ENCODE measurements around the gene APOBEC3H. TPM values are rescaled to one million over a fixed set of nuclear protein-coding genes. Genes with fewer than 3 reads are reported as not detected.

APOBEC3H gene
- total RNA-seq, 1 experiment from 2014 or later: 1.8 TPM

- no peaks in the 10 kb centered on the region for H4K20me1 ChIP-seq (ENCODE audit: insufficient read depth)
- no peak overlapping the region for H3K9ac ChIP-seq (ENCODE audit: low read length)
- ATAC-seq: peak; percentile 76
- no TSS peak for BruUV-seq (replicated peaks)
- no peaks in the 10 kb centered on the region for H3K4me1 ChIP-seq (ENCODE audit: control insufficient read depth in 1 of 2, insufficient read depth in 2 of 2, low read length in 2 of 2)
- no peaks in the 10 kb centered on the region for H3K9me3 ChIP-seq (ENCODE audit: control insufficient read depth in 1 of 2, insufficient read depth in 1 of 2, low read depth in 1 of 2, low read length in 2 of 2)
- H3K79me2 ChIP-seq (ENCODE audit: insufficient read depth, low read length): no peaks in the 10 kb centered on the region
- H3K4me3 ChIP-seq (replicated peaks in 1 of 2; ENCODE audit: low read depth in 1 of 2, low read length in 2 of 2): no peak overlapping the region
- POLR2A ChIA-PET: no interaction called here
- H3K4me2 ChIP-seq (ENCODE audit: low read length): no peak overlapping the region
- H3K27ac ChIP-seq (ENCODE audit: low read depth, low read length): no peak overlapping the region
- intact Hi-C loops (cut with micrococcal nuclease): loop anchor here (1.0 to 5.0 kb wide), 5 partner anchors 110 to 1065 kb away; no protein-coding TSS in a partner anchor
- H2AFZ ChIP-seq (ENCODE audit: low read depth, low read length, poor library complexity, severe bottlenecking): no peak overlapping the region
- H3K27me3 ChIP-seq (ENCODE audit: insufficient read depth, low read length): no peaks in the 10 kb centered on the region
- no peaks in the 10 kb centered on the region for H3K36me3 ChIP-seq (ENCODE audit: control insufficient read depth in 1 of 2, insufficient read depth in 2 of 2, low read length in 2 of 2)
- H3K9me2 ChIP-seq (ENCODE audit: insufficient read depth): no peaks in the 10 kb centered on the region
- peak; percentile 53 for DNase-seq (ENCODE audit: low read depth, low spot score)
- CTCF ChIA-PET: interaction anchor here (0.7 to 0.9 kb wide), 2 partner anchors 349 to 350 kb away, joined by 3 read pairs; no protein-coding TSS in a partner anchor
- RAD21 ChIA-PET (ENCODE audit: low non-redundant PET in 1 of 2, low total read pairs in 2 of 2, uncharacterized antibody in 2 of 2, unreplicated experiment in 2 of 2): no interaction called here
- TF ChIP-seq CEBPB (IDR thresholded peaks at IDR 0.05; ENCODE audit: low read depth) (no peak), EZH2 (IDR thresholded peaks at IDR 0.05) (no peak), ZNF274 (IDR thresholded peaks at IDR 0.05; ENCODE audit: low read depth, low read length) (no peak), SRF (IDR thresholded peaks at IDR 0.05; ENCODE audit: low read depth) (no peak), JUND (IDR thresholded peaks at IDR 0.05) (no peak), FOSL1 (IDR thresholded peaks at IDR 0.05; ENCODE audit: low read depth) (no peak), CTCF (IDR thresholded peaks at IDR 0.05 in 2 of 3, conservative IDR thresholded peaks at IDR 0.05 in 1 of 3; ENCODE audit: borderline replicate concordance in 1 of 3, insufficient read depth in 1 of 3, low read depth in 2 of 3, low read length in 2 of 3) (peak; percentile 65 to 80 (median 75)), SP1 (IDR thresholded peaks at IDR 0.05; ENCODE audit: low read depth) (no peak), SIN3A (IDR thresholded peaks at IDR 0.05; ENCODE audit: low read depth) (no peak), POLR2A (IDR thresholded peaks at IDR 0.05; ENCODE audit: borderline replicate concordance, extremely low read depth, insufficient read depth, insufficient read length) (no peak), RAD21 (IDR thresholded peaks at IDR 0.05; ENCODE audit: low read depth) (peak; percentile 84), YY1 (IDR thresholded peaks at IDR 0.05; ENCODE audit: extremely low read depth, insufficient replicate concordance, low read depth, low read length) (no peak), EGR1 (IDR thresholded peaks at IDR 0.05; ENCODE audit: low read depth) (no peak), EZH2phosphoT487 (IDR thresholded peaks at IDR 0.05; ENCODE audit: borderline replicate concordance) (no peak), TCF7L2 (IDR thresholded peaks at IDR 0.05; ENCODE audit: borderline replicate concordance, extremely low read depth, insufficient read depth, insufficient read length) (no peak), ZBTB33 (IDR thresholded peaks at IDR 0.05; ENCODE audit: extremely low read depth, insufficient replicate concordance, low read length) (no peak), POLR2AphosphoS5 (IDR thresholded peaks at IDR 0.05; ENCODE audit: low read depth, low read length) (no peak), REST (IDR thresholded peaks at IDR 0.05; ENCODE audit: low read depth) (no peak), ATF3 (IDR thresholded peaks at IDR 0.05) (no peak), CBX3 (IDR thresholded peaks at IDR 0.05; ENCODE audit: low read depth) (0 out of 2 replicates have a peak, but pooled peaks have one; percentile 10)
Measured at GRCh38 chr22:39117585-39118191, 20.6 kb downstream of the APOBEC3H start.

Data from HCT116 (cell line).